SK-N-SH (cell line): ENCODE results near the gene ARHGEF10L. TPM values are rescaled to one million over a fixed set of nuclear protein-coding genes. Genes with fewer than 3 reads are reported as not detected.

ENCODE experiments used
- CTCF ChIA-PET: fragments of 300-600, 350-600 bp; formaldehyde crosslinking; extraction: SDS; loops from one replicate; lab custom pipeline; 2021; lab: Yijun Ruan, JAX
- POLR2A ChIA-PET: fragments of 350-600 bp; sonication (Branson Sonifier 250); formaldehyde crosslinking; extraction: SDS; loops from one replicate; lab custom pipeline; 2020; ENCODE audit warnings: antibody characterized with exemption, inconsistent platforms; lab: Yijun Ruan, JAX
- DNase-seq: peaks from one replicate; pipeline ENCODE4 v3.0.0; 2012
- H2AFZ ChIP-seq: fragments of 200-600 bp; sonication (generic); 2 replicates; pipeline ENCODE4 v1.8.1; 2016; ENCODE audit warnings: antibody characterized with exemption, mild to moderate bottlenecking, low read depth
- H3F3A ChIP-seq: fragments of 200-600 bp; sonication (generic); replicated peaks from 2 replicates; pipeline ENCODE3; 2016; ENCODE audit warnings: antibody characterized with exemption, mild to moderate bottlenecking; ENCODE audit not compliant: insufficient read depth
- H3K27ac ChIP-seq, 2 experiments: fragments of 200-500 bp in 1 of 2; fragments of 200-600 bp in 1 of 2; sonication (Bioruptor generic) in 1 of 2; sonication (generic), shearing (Covaris generic) in 1 of 2; 2 replicates each; pipeline versions ENCODE4 v1.5.1 to v1.6.1; 2014 to 2016; ENCODE audit warnings: low read depth in 2 of 2, inconsistent platforms in 1 of 2, low read length in 1 of 2, mild to moderate bottlenecking in 1 of 2, mixed read lengths in 1 of 2
- H3K27me3 ChIP-seq: fragments of 200-600 bp; sonication (generic), shearing (Covaris generic); 2 replicates; pipeline ENCODE4 v1.6.1; 2016; ENCODE audit warnings: mixed run types; ENCODE audit not compliant: insufficient read depth
- H3K36me3 ChIP-seq, 2 experiments: fragments of 200-500 bp in 1 of 2; fragments of 200-600 bp in 1 of 2; sonication (Bioruptor generic) in 1 of 2; sonication (generic) in 1 of 2; replicated peaks in 1 of 2; 2 replicates each; pipeline versions ENCODE3 to v1.5.1; 2014 to 2016; ENCODE audit warnings: low read length in 1 of 2, mild to moderate bottlenecking in 1 of 2; ENCODE audit not compliant: insufficient read depth in 2 of 2, control insufficient read depth in 1 of 2
- H3K4me1 ChIP-seq, 2 experiments: fragments of 200-500 bp in 1 of 2; fragments of 200-600 bp in 1 of 2; sonication (Bioruptor generic) in 1 of 2; sonication (generic), shearing (Covaris generic) in 1 of 2; 2 replicates each; pipeline versions ENCODE4 v1.5.1 to v1.6.1; 2014 to 2016; ENCODE audit warnings: low read depth in 1 of 2, low read length in 1 of 2, mixed run types in 1 of 2; ENCODE audit not compliant: insufficient read depth in 2 of 2, control insufficient read depth in 1 of 2
- H3K4me2 ChIP-seq: fragments of 200-600 bp; sonication (generic), shearing (Covaris generic); 2 replicates; pipeline ENCODE4 v1.6.1; 2017; ENCODE audit warnings: mixed run types
- H3K4me3 ChIP-seq, 2 experiments: fragments of 200-500 bp in 1 of 2; fragments of 200-600 bp in 1 of 2; sonication (Bioruptor generic) in 1 of 2; sonication (generic), shearing (Covaris generic) in 1 of 2; 2 replicates each; pipeline versions ENCODE4 v1.5.1 to v1.8.1; 2014 to 2016; ENCODE audit warnings: low read depth in 2 of 2, inconsistent platforms in 1 of 2, low read length in 1 of 2, mild to moderate bottlenecking in 1 of 2, mixed read lengths in 1 of 2, moderate library complexity in 1 of 2
- H3K79me2 ChIP-seq: fragments of 200-600 bp; sonication (generic); 2 replicates; pipeline ENCODE4 v1.8.1; 2017; ENCODE audit warnings: mild to moderate bottlenecking; ENCODE audit not compliant: insufficient read depth
- H3K9ac ChIP-seq: fragments of 200-600 bp; sonication (generic); 2 replicates; pipeline ENCODE4 v1.6.1; 2017; ENCODE audit warnings: mixed run types
- H3K9me2 ChIP-seq: fragments of 200-600 bp; sonication (generic); 2 replicates; pipeline ENCODE4 v1.6.1; 2017; ENCODE audit warnings: mixed run types
- H3K9me3 ChIP-seq: fragments of 200-600 bp; sonication (generic); 2 replicates; pipeline ENCODE4 v1.6.1; 2017; ENCODE audit warnings: mixed run types, mild to moderate bottlenecking, moderate library complexity
- H4K20me1 ChIP-seq: fragments of 200-600 bp; sonication (generic); 2 replicates; pipeline ENCODE4 v1.6.1; 2017; ENCODE audit warnings: mild to moderate bottlenecking, mixed run types; ENCODE audit not compliant: insufficient read depth
- CHD2 ChIP-seq: fragments of 150-350 bp; IDR thresholded peaks from 2 replicates; pipeline ENCODE4 v1.6.1; 2018; ENCODE audit warnings: low read length; ENCODE audit not compliant: partially characterized antibody
- ELF1 ChIP-seq: IDR thresholded peaks from 2 replicates; pipeline ENCODE4 v1.4.0; 2012
- EP300 ChIP-seq, 2 experiments: IDR thresholded peaks; 2 replicates each; pipeline versions ENCODE4 v1.4.0 to v1.6.1; 2012; ENCODE audit warnings: borderline replicate concordance in 1 of 2, low read depth in 1 of 2, low read length in 1 of 2
- GABPA ChIP-seq: IDR thresholded peaks from 2 replicates; pipeline ENCODE4 v1.4.0; 2012; ENCODE audit warnings: low read depth, mild to moderate bottlenecking
- JUND ChIP-seq: IDR thresholded peaks from 2 replicates; pipeline ENCODE4 v1.4.0; 2012
- NFIC ChIP-seq: IDR thresholded peaks from 2 replicates; pipeline ENCODE4 v1.4.0; 2012; ENCODE audit warnings: borderline replicate concordance
- POLR2AphosphoS5 ChIP-seq: IDR thresholded peaks from 2 replicates; pipeline ENCODE4 v1.6.1; 2012; ENCODE audit warnings: low read depth, low read length
- RFX5 ChIP-seq: IDR thresholded peaks from 2 replicates; pipeline ENCODE4 v1.6.1; 2012; ENCODE audit warnings: mild to moderate bottlenecking, improper control_type of control experiment, low read length
- SMC3 ChIP-seq: IDR thresholded peaks from 2 replicates; pipeline ENCODE4 v1.6.1; 2012; ENCODE audit warnings: low read depth, low read length, improper control_type of control experiment
- TAF1 ChIP-seq: IDR thresholded peaks from 2 replicates; pipeline ENCODE4 v1.6.1; 2012; ENCODE audit warnings: low read depth, mild to moderate bottlenecking, low read length, moderate library complexity, borderline replicate concordance
- YY1 ChIP-seq: IDR thresholded peaks from 2 replicates; pipeline ENCODE4 v1.4.0; 2012; ENCODE audit warnings: low read depth, mild to moderate bottlenecking
- WGBS: methylation state at CpG from one replicate; pipeline ENCODE4 v1.1.6; 2017; ENCODE audit warnings: low lambda C conversion rate; 5-methylcytosine and 5-hydroxymethylcytosine counted together
- polyA plus RNA-seq, 3 experiments: library from polyadenylated mRNA; depleted of rRNA; stranded (reverse); fragments of >200 nt; gene quantifications; 2 replicates each; pipeline ENCODE4 v1.2.3, GENCODE V29; 2012
- TF ChIP-seq, protein P1 (sequence below): IDR thresholded peaks from 2 replicates; pipeline ENCODE4 v1.4.0; 2012; ENCODE audit warnings: low read depth, borderline replicate concordance
- TF ChIP-seq, protein P2 (sequence below): IDR thresholded peaks from 2 replicates; pipeline ENCODE4 v1.6.1; 2012; ENCODE audit warnings: mild to moderate bottlenecking, low read depth, low read length, moderate library complexity
- TF ChIP-seq, protein P3 (sequence below): fragments of 150-350 bp; IDR thresholded peaks from 2 replicates; pipeline ENCODE4 v1.6.1; 2016; ENCODE audit warnings: mild to moderate bottlenecking, low read depth, low read length

The ARHGEF10L gene
- polyA plus RNA-seq, 1 of the 3 experiments (the other 2 are of a cell fraction): 12.5 TPM

GRCh38 chr1:17673329-17674072, 134.0 kb downstream of the ARHGEF10L start:
- no peak overlapping the region for H3K4me3 ChIP-seq
- peaks cover 0 to 3% of the 10 kb centered on the region in 2 experiments for H3K36me3 ChIP-seq
- no peak for DNase-seq
- no peak overlapping the region for H3K9ac ChIP-seq
- H2AFZ ChIP-seq: no peak overlapping the region
- no peaks in the 10 kb centered on the region for H3K27me3 ChIP-seq
- no peak overlapping the region for H3K4me2 ChIP-seq
- peaks cover 9% of the 10 kb centered on the region for H3F3A ChIP-seq
- H3K27ac ChIP-seq: peak overlapping the region in 1 of 2 experiments; percentile 95; a peak in 2 of 4 replicates
- peaks cover 22% of the 10 kb centered on the region for H4K20me1 ChIP-seq
- H3K9me3 ChIP-seq: no peaks in the 10 kb centered on the region
- peaks cover 0 to 55% of the 10 kb centered on the region in 2 experiments; a peak in 2 of 4 replicates for H3K4me1 ChIP-seq
- ChIA-PET POLR2A (interaction anchor here (0.9 to 1.7 kb wide), 2 partner anchors 9 to 15 kb away, joined by 3 read pairs; no protein-coding TSS in a partner anchor), CTCF (interaction anchor here (0.9 to 6.3 kb wide), 8 partner anchors 9 to 908 kb away, joined by 3 to 52 read pairs (median 5); no protein-coding TSS in a partner anchor)
- 96% methylated on average over 5 of the region's 13 CpGs for WGBS
- no peaks in the 10 kb centered on the region for H3K79me2 ChIP-seq
- TF ChIP-seq ELF1 (no peak), JUND (no peak), YY1 (no peak), GABPA (no peak), POLR2AphosphoS5 (no peak), TAF1 (no peak), EP300 (IDR thresholded peaks at IDR 0.05; ENCODE audit: borderline replicate concordance in 1 of 2, low read depth in 1 of 2, low read length in 1 of 2) (no peak), CHD2 (no peak), RFX5 (no peak), SMC3 (no peak), NFIC (no peak)
- TF ChIP-seq, protein P1, sequence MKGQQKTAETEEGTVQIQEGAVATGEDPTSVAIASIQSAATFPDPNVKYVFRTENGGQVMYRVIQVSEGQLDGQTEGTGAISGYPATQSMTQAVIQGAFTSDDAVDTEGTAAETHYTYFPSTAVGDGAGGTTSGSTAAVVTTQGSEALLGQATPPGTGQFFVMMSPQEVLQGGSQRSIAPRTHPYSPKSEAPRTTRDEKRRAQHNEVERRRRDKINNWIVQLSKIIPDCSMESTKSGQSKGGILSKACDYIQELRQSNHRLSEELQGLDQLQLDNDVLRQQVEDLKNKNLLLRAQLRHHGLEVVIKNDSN: no peak
- TF ChIP-seq, protein P2, sequence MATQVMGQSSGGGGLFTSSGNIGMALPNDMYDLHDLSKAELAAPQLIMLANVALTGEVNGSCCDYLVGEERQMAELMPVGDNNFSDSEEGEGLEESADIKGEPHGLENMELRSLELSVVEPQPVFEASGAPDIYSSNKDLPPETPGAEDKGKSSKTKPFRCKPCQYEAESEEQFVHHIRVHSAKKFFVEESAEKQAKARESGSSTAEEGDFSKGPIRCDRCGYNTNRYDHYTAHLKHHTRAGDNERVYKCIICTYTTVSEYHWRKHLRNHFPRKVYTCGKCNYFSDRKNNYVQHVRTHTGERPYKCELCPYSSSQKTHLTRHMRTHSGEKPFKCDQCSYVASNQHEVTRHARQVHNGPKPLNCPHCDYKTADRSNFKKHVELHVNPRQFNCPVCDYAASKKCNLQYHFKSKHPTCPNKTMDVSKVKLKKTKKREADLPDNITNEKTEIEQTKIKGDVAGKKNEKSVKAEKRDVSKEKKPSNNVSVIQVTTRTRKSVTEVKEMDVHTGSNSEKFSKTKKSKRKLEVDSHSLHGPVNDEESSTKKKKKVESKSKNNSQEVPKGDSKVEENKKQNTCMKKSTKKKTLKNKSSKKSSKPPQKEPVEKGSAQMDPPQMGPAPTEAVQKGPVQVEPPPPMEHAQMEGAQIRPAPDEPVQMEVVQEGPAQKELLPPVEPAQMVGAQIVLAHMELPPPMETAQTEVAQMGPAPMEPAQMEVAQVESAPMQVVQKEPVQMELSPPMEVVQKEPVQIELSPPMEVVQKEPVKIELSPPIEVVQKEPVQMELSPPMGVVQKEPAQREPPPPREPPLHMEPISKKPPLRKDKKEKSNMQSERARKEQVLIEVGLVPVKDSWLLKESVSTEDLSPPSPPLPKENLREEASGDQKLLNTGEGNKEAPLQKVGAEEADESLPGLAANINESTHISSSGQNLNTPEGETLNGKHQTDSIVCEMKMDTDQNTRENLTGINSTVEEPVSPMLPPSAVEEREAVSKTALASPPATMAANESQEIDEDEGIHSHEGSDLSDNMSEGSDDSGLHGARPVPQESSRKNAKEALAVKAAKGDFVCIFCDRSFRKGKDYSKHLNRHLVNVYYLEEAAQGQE: no peak
- TF ChIP-seq, protein P3, sequence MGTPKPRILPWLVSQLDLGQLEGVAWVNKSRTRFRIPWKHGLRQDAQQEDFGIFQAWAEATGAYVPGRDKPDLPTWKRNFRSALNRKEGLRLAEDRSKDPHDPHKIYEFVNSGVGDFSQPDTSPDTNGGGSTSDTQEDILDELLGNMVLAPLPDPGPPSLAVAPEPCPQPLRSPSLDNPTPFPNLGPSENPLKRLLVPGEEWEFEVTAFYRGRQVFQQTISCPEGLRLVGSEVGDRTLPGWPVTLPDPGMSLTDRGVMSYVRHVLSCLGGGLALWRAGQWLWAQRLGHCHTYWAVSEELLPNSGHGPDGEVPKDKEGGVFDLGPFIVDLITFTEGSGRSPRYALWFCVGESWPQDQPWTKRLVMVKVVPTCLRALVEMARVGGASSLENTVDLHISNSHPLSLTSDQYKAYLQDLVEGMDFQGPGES: no peak
- no peaks in the 10 kb centered on the region for H3K9me2 ChIP-seq
